Heart left ventricle (tissue), 16 donors: ENCODE results near the gene TGM1. TPM values are rescaled to one million over a fixed set of nuclear protein-coding genes. Genes with fewer than 3 reads are reported as not detected.

Source experiments
- ATAC-seq, 4 donors: fragments of 200-7000 bp; cut with Tn5 transposase; one replicate each; pipeline ENCODE4 v1.9.1; 2020 to 2022; ENCODE audit warnings: moderate library complexity in 4 of 4, mild to moderate bottlenecking in 3 of 4, moderate number of reproducible peaks in 1 of 4
- DNase-seq, 5 donors: peaks; one replicate each; pipeline ENCODE4 v3.0.0-alpha.2; 2020
- H3K27ac ChIP-seq, 12 donors: fragments of 200-600 bp; sonication (generic) in 4 of 12; one replicate each; pipeline versions ENCODE4 v1.5.0 to v1.8.0; 2016 to 2022; ENCODE audit warnings: mild to moderate bottlenecking in 2 of 12
- H3K27me3 ChIP-seq, 9 donors: fragments of 200-600 bp; sonication (generic) in 2 of 9; one replicate each; pipeline versions ENCODE4 v1.5.1 to v1.8.0; 2016 to 2022; ENCODE audit warnings: mild to moderate bottlenecking in 3 of 9
- H3K36me3 ChIP-seq, 9 donors: fragments of 200-600 bp; sonication (generic) in 2 of 9; one replicate each; pipeline versions ENCODE4 v1.5.0 to v1.8.0; 2018 to 2022; ENCODE audit warnings: mild to moderate bottlenecking in 2 of 9
- H3K4me1 ChIP-seq, 12 donors: fragments of 200-600 bp; sonication (generic) in 4 of 12; one replicate each; pipeline versions ENCODE4 v1.5.0 to v1.8.0; 2016 to 2022; ENCODE audit warnings: mild to moderate bottlenecking in 3 of 12
- H3K4me3 ChIP-seq, 12 donors: fragments of 200-600 bp; sonication (generic) in 4 of 12; one replicate each; pipeline versions ENCODE4 v1.5.0 to v1.8.0; 2017 to 2022; ENCODE audit warnings: mild to moderate bottlenecking in 9 of 12, moderate library complexity in 4 of 12
- H3K9me3 ChIP-seq, 12 donors: fragments of 200-600 bp; sonication (generic) in 4 of 12; one replicate each; pipeline versions ENCODE4 v1.5.0 to v1.8.0; 2016 to 2022; ENCODE audit warnings: mild to moderate bottlenecking in 1 of 12
- CTCF ChIP-seq, 12 donors: fragments of 200-600 bp; sonication (generic) in 4 of 12; IDR thresholded peaks; one replicate each; pipeline versions ENCODE4 v1.5.0 to v1.8.0; 2018 to 2022; ENCODE audit warnings: antibody characterized with exemption in 12 of 12, mild to moderate bottlenecking in 5 of 12
- POLR2A ChIP-seq, 2 donors: fragments of 450-650 bp; IDR thresholded peaks; one replicate each; pipeline ENCODE4 v1.6.1; 2017; ENCODE audit warnings: antibody characterized with exemption in 2 of 2, mild to moderate bottlenecking in 2 of 2, moderate library complexity in 2 of 2
- WGBS, 4 donors: extraction: QIAGEN DNeasy Blood & Tissue Kit in 2 of 4; methylation state at CpG; one replicate each; pipeline versions ENCODE4 v1.1.5 to v1.1.7; 2013 to 2018; 5-methylcytosine and 5-hydroxymethylcytosine counted together
- intact Hi-C, 10 donors: fragments of 100-400 bp; cut with DNase I; formaldehyde crosslinking; loops; one replicate each; pipeline versions ENCODE4 v1.11.1 to v1.14.2; 2022
- polyA plus RNA-seq, 2 donors: library from polyadenylated mRNA; stranded (reverse); fragments of 200-250 nt; gene quantifications; one replicate each; pipeline ENCODE4 v1.2.3, GENCODE V29; 2013
- total RNA-seq, 9 donors: library from RNA; depleted of rRNA in 2 of 9; stranded (reverse); fragments of >200 nt in 2 of 9; fragmentation: NEBNext Ultra II Directional in 3 of 9; extraction: Animal tissue kit (Norgen Biotek cat#: 25700) in 3 of 9; gene quantifications; one replicate each; pipeline versions ENCODE4 v1.1.0 to v1.2.4, GENCODE V29; 2016 to 2023
- donor health status: ischemic (EF 13 %, LVEDD 7.1; RV severe dilation, severe dysfunction).
- donor health status: healthy with polysubstance abuse.
- donor health status: DM: no; HTN: yes; CAD: no.
- donor health status: DM: no; HTN: no; CAD: no.
- donor health status: ischemic (EF 25% LVEDD 6.9; RV normal size, moderate dysfunction).
- donor health status: ischemic (EF 25% LVEDD 5.7; RV mildly dilated, moderate dysfunction).
- donor health status: healthy.
- donor health status: DM: yes; HTN: yes; CAD: no.
- donor health status: ischemic (EF 35%, LVEDD 5.7; RV mildly dilated, moderate dysfunction).
- donor health status: nonischemic (EF 11% LVEDD 7.7; RV severe dilation, severe dysfunction).
- donor health status: DM: yes; HTN: yes; CAD: no.
- donor health status: PGD.
- donor health status: ischemic (EF 29% LVEDD 5.4; RV normal size, mild dysfunction).
- donor health status: nonischemic (EF 23%, LVEDD 6.1; RV moderate dilation, normal function).

Gene TGM1
- total and polyA plus RNA-seq, 11 donors = 0.52 to 38.9 (median 0.98) TPM; not detected in 3

- no peaks in the 10 kb centered on the region for H3K27me3 ChIP-seq
- peaks cover 0 to 43% (median 29%) of the 10 kb centered on the region in 9 donors for H3K36me3 ChIP-seq
- peak overlapping the region; percentile 88 to 99 (median 98) for H3K27ac ChIP-seq
- ATAC-seq = no peak
- no peak for DNase-seq
- WGBS, 4 donors = 13 to 25% (median 19%) methylated on average over 8 to 13 of the region's 13 CpGs
- intact Hi-C loops = loop anchor here in 2 of 10 donors (1.0 to 2.0 kb wide), 3 partner anchors 26 to 29 kb away; partner anchors contain the start of genes DHRS1 (in 1 of the 2), NOP9 (in 1 of the 2) and TINF2 (in 1 of the 2)
- H3K4me1 ChIP-seq = peaks cover 0 to 42% (median 12%) of the 10 kb centered on the region in 12 donors
- H3K4me3 ChIP-seq = peak overlapping the region; percentile 67 to 98 (median 86)
- no peak for TF ChIP-seq CTCF (IDR thresholded peaks at IDR 0.05)
- no peak for TF ChIP-seq POLR2A (IDR thresholded peaks at IDR 0.05)
- H3K9me3 ChIP-seq = no peaks in the 10 kb centered on the region
These were observed 7.7 kb upstream of the TGM1 start for GRCh38 chr14:24270537-24271133.

- H3K4me3 ChIP-seq = no peak overlapping the region
- peaks cover 0 to 46% (median 30%) of the 10 kb centered on the region in 9 donors for H3K36me3 ChIP-seq
- intact Hi-C loops = loop anchor here in 1 of 10 donors (2.0 kb wide), 1 partner anchor 25 kb away; no protein-coding TSS in a partner anchor
These were observed 7.0 kb upstream of the TGM1 start for GRCh38 chr14:24269910-24270536.

GRCh38 chr14:24269368-24269767, 6.4 kb upstream of the TGM1 start:
- Histone ChIP-seq H3K27me3 (no peaks in the 10 kb centered on the region), H3K4me1 (peaks cover 0 to 35% (median 11%) of the 10 kb centered on the region in 12 donors), H3K27ac (no peak overlapping the region), H3K4me3 (no peak overlapping the region), H3K36me3 (peaks cover 0 to 46% (median 30%) of the 10 kb centered on the region in 9 donors), H3K9me3 (no peaks in the 10 kb centered on the region)
- TF ChIP-seq CTCF (IDR thresholded peaks at IDR 0.05) (no peak), POLR2A (IDR thresholded peaks at IDR 0.05) (no peak)
- intact Hi-C loops = no loop called here
- no peak for ATAC-seq
- DNase-seq = no peak
- 90 to 97% (median 93%) methylated on average over 8 of the region's 8 CpGs for WGBS, 4 donors

More at GRCh38 chr14:24269910-24270536, 7.0 kb upstream of the TGM1 start:
- peaks cover 0 to 37% (median 12%) of the 10 kb centered on the region in 12 donors for H3K4me1 ChIP-seq
- ATAC-seq (no peak), DNase-seq (no peak)
- 90 to 97% (median 97%) methylated on average over 14 of the region's 14 CpGs for WGBS, 4 donors
- H3K27ac ChIP-seq = no peak overlapping the region
- no peaks in the 10 kb centered on the region for H3K9me3 ChIP-seq
- H3K27me3 ChIP-seq = no peaks in the 10 kb centered on the region
- TF ChIP-seq CTCF (IDR thresholded peaks at IDR 0.05) = no peak
- no peak for TF ChIP-seq POLR2A (IDR thresholded peaks at IDR 0.05)

GRCh38 chr14:24268225-24268624, 5.2 kb upstream of the TGM1 start:
- H3K4me3 ChIP-seq = no peak overlapping the region
- H3K27ac ChIP-seq = no peak overlapping the region
- intact Hi-C loops = no loop called here
- no peak for DNase-seq
- H3K9me3 ChIP-seq = no peaks in the 10 kb centered on the region
- TF ChIP-seq CTCF (IDR thresholded peaks at IDR 0.05) (no peak), POLR2A (IDR thresholded peaks at IDR 0.05) (no peak)
- peaks cover 0 to 24% (median 6%) of the 10 kb centered on the region in 12 donors for H3K4me1 ChIP-seq
- H3K27me3 ChIP-seq = no peaks in the 10 kb centered on the region
- H3K36me3 ChIP-seq = peaks cover 0 to 46% (median 30%) of the 10 kb centered on the region in 9 donors
- 86 to 96% (median 89%) methylated on average over 9 of the region's 9 CpGs for WGBS, 4 donors
- ATAC-seq = no peak
